Stomach (tissue), 9 donors: ENCODE measurements around the gene ZNF831. TPM values are rescaled to one million over a fixed set of nuclear protein-coding genes. Genes with fewer than 3 reads are reported as not detected.

Source experiments
- DNase-seq, 2 donors: peaks; one replicate each; pipeline versions ENCODE4 v3.0.0 to v3.0.0-alpha.2; 2013 to 2019
- H3K27ac ChIP-seq, 5 donors: fragments of 200-600 bp in 4 of 5; sonication (generic) in 4 of 5; one replicate each; pipeline ENCODE4 v1.5.1; 2013 to 2019; ENCODE audit warnings: mild to moderate bottlenecking in 1 of 5, moderate library complexity in 1 of 5
- H3K27me3 ChIP-seq, 3 donors: fragments of 200-600 bp; sonication (generic); one replicate each; pipeline ENCODE4 v1.5.1; 2017 to 2019; ENCODE audit warnings: mixed run types in 1 of 3
- H3K36me3 ChIP-seq, 4 donors: fragments of 200-600 bp; sonication (generic); 1 replicate in 3 of 4; 2 replicates in 1 of 4; pipeline ENCODE4 v1.5.1; 2016 to 2019
- H3K4me1 ChIP-seq, 4 donors: fragments of 200-600 bp; sonication (generic); one replicate each; pipeline ENCODE4 v1.5.1; 2016 to 2019
- H3K4me3 ChIP-seq, 4 donors: fragments of 200-600 bp; sonication (generic) in 3 of 4; one replicate each; pipeline ENCODE4 v1.5.1; 2016 to 2019; ENCODE audit warnings: mild to moderate bottlenecking in 1 of 4
- H3K9me3 ChIP-seq, 4 donors: fragments of 200-600 bp; sonication (generic); one replicate each; pipeline ENCODE4 v1.5.1; 2016 to 2019
- EP300 ChIP-seq: sonication (generic); formaldehyde crosslinking; IDR thresholded peaks from one replicate; pipeline ENCODE4 v1.6.1; 2017; ENCODE audit warnings: antibody characterized with exemption
- POLR2A ChIP-seq, 4 donors: fragments of 450-650 bp; IDR thresholded peaks; one replicate each; pipeline ENCODE4 v1.6.1; 2016; ENCODE audit warnings: antibody characterized with exemption in 4 of 4, control low read depth in 2 of 4, mild to moderate bottlenecking in 1 of 4, moderate library complexity in 1 of 4
- POLR2AphosphoS5 ChIP-seq, 3 donors: sonication (generic); formaldehyde crosslinking; IDR thresholded peaks; one replicate each; pipeline ENCODE4 v1.6.1; 2016; ENCODE audit warnings: antibody characterized with exemption in 3 of 3
- WGBS, 5 donors: extraction: QIAGEN DNeasy Blood & Tissue Kit in 3 of 5; methylation state at CpG; one replicate each; pipeline versions ENCODE4 v1.1.5 to v1.1.7; 2013 to 2018; 5-methylcytosine and 5-hydroxymethylcytosine counted together
- intact Hi-C: fragments of 100-400 bp; cut with DNase I; formaldehyde crosslinking; loops from one replicate; pipeline ENCODE4 v1.15.1; 2023; ENCODE audit warnings: low total_unique reads
- polyA plus RNA-seq, 3 donors: library from polyadenylated mRNA; stranded (reverse); fragments of 200-250 nt; gene quantifications; one replicate each; pipeline ENCODE4 v1.2.3, GENCODE V29; 2013
- total RNA-seq, 5 donors: library from RNA; depleted of rRNA; stranded (reverse); fragments of >200 nt; gene quantifications; one replicate each; pipeline versions ENCODE4 v1.1.0 to v1.2.3, GENCODE V29; 2014 to 2016
- TF ChIP-seq, protein P1 (sequence below), 7 experiments: fragments of 450-650 bp in 4 of 7; fragments of 200-600 bp in 3 of 7; sonication (generic) in 3 of 7; IDR thresholded peaks; one replicate each; pipeline ENCODE4 v1.5.1; 2016 to 2019; ENCODE audit warnings: antibody characterized with exemption in 7 of 7, control low read depth in 2 of 7, mild to moderate bottlenecking in 1 of 7
- donor health status: healthy with polysubstance abuse.
- donor health status: Bipolar disorder and iron deficiency.
- donor health status: healthy.

ZNF831 gene
- total and polyA plus RNA-seq, 8 donors = under 0.01 to 2.9 (median 0.31) TPM; not detected in 1

DNA sequence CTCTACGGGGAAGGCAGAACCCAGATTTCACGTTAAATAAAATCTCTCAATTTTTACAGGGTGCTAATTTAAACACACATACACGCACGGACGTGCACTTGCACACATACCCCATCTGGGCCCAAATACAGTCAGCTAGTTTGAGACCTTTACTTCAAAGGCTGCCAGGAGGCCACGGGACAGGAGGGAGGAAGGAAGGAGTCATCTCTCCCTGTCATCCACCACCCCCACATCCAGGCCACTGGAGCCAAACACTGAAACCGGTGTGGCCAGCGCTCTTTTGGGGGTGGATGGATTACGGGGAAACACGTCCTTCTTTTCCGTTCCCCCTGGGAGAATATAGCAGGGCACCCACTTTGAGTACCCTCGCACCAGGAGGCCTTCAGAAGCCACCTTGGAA is 60.1 kb downstream of the ZNF831 start:
- intact Hi-C loops = loop anchor here (5.0 kb wide), 2 partner anchors 131 to 351 kb away; no protein-coding TSS in a partner anchor
- Histone ChIP-seq H3K27ac (no peak overlapping the region), H3K27me3 (peaks cover 0 to 60% (median 13%) of the 10 kb centered on the region in 3 donors), H3K4me1 (peaks cover 8 to 23% (median 18%) of the 10 kb centered on the region in 4 donors), H3K9me3 (no peaks in the 10 kb centered on the region), H3K36me3 (no peaks in the 10 kb centered on the region), H3K4me3 (no peak overlapping the region)
- 75 to 87% (median 85%) methylated on average over 12 of the region's 12 CpGs for WGBS, 5 donors
- TF ChIP-seq POLR2AphosphoS5 (IDR thresholded peaks at IDR 0.05) (no peak), EP300 (no peak), POLR2A (IDR thresholded peaks at IDR 0.05) (no peak)
- TF ChIP-seq, protein P1, sequence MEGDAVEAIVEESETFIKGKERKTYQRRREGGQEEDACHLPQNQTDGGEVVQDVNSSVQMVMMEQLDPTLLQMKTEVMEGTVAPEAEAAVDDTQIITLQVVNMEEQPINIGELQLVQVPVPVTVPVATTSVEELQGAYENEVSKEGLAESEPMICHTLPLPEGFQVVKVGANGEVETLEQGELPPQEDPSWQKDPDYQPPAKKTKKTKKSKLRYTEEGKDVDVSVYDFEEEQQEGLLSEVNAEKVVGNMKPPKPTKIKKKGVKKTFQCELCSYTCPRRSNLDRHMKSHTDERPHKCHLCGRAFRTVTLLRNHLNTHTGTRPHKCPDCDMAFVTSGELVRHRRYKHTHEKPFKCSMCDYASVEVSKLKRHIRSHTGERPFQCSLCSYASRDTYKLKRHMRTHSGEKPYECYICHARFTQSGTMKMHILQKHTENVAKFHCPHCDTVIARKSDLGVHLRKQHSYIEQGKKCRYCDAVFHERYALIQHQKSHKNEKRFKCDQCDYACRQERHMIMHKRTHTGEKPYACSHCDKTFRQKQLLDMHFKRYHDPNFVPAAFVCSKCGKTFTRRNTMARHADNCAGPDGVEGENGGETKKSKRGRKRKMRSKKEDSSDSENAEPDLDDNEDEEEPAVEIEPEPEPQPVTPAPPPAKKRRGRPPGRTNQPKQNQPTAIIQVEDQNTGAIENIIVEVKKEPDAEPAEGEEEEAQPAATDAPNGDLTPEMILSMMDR (IDR thresholded peaks at IDR 0.05) = no peak
- DNase-seq = no peak

DNA sequence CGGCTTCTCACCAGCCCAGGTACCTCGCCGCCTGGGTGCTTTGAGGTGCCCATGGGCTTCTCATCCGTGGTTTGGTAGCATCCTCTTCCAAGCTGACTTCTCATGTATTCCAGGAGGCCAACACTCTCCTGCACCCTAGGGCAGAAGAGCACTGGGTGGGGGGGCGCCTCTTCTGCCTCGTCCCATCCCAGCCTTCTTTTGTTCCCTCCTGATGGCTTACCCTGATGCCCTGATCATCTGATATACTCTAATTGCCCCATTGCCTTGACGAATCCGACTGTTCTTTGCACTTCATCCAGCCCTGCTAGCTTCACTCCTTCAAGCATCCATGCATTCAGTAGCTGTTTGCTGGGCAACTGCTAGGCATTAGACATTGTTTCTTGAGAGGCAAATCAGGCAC is 60.6 kb downstream of the ZNF831 start:
- peaks cover 8 to 23% (median 18%) of the 10 kb centered on the region in 4 donors for H3K4me1 ChIP-seq
- intact Hi-C loops = loop anchor here (5.0 kb wide), 2 partner anchors 132 to 352 kb away; no protein-coding TSS in a partner anchor
- H3K9me3 ChIP-seq = no peaks in the 10 kb centered on the region
- 79 to 93% (median 89%) methylated on average over 7 to 8 of the region's 8 CpGs for WGBS, 5 donors
- H3K36me3 ChIP-seq = no peaks in the 10 kb centered on the region
- TF ChIP-seq POLR2AphosphoS5 (IDR thresholded peaks at IDR 0.05) = no peak
- TF ChIP-seq POLR2A (IDR thresholded peaks at IDR 0.05) = no peak
- TF ChIP-seq, protein P1 (IDR thresholded peaks at IDR 0.05) = no peak
- no peak for TF ChIP-seq EP300
- no peak overlapping the region for H3K4me3 ChIP-seq
- peaks cover 0 to 57% (median 13%) of the 10 kb centered on the region in 3 donors for H3K27me3 ChIP-seq
- DNase-seq = no peak
- no peak overlapping the region for H3K27ac ChIP-seq

DNA sequence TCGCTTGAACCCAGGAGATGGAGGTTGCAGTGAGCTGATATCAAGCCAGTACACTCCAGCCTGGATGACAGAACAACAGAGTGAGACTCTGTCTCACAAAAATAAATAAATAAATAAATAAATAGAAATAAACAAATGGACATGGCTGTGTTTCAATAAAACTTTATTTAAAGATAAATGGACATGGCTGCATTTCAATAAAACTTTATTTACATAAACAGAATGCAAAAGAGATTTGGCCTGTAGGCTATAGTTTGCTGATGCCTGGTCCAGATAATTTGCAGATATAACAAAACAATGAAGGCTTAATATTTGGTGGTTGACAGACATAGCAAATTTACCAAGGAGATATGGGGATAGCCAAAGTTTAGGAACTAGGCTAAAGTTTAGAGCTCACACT is 66.8 kb downstream of the ZNF831 start:
- intact Hi-C loops = no loop called here
- H3K9me3 ChIP-seq = no peaks in the 10 kb centered on the region
- WGBS, 5 donors = 97 to 98% (median 97%) methylated on average over 1 of the region's 1 CpG
- TF ChIP-seq POLR2AphosphoS5 (IDR thresholded peaks at IDR 0.05) (no peak), EP300 (no peak), POLR2A (IDR thresholded peaks at IDR 0.05) (no peak)
- TF ChIP-seq, protein P1 (IDR thresholded peaks at IDR 0.05) = no peak
- no peaks in the 10 kb centered on the region for H3K4me1 ChIP-seq
- no peak overlapping the region for H3K27ac ChIP-seq
- peaks cover 0 to 48% (median 0%) of the 10 kb centered on the region in 3 donors for H3K27me3 ChIP-seq
- no peak overlapping the region for H3K4me3 ChIP-seq
- no peak for DNase-seq
- H3K36me3 ChIP-seq = no peaks in the 10 kb centered on the region

DNA sequence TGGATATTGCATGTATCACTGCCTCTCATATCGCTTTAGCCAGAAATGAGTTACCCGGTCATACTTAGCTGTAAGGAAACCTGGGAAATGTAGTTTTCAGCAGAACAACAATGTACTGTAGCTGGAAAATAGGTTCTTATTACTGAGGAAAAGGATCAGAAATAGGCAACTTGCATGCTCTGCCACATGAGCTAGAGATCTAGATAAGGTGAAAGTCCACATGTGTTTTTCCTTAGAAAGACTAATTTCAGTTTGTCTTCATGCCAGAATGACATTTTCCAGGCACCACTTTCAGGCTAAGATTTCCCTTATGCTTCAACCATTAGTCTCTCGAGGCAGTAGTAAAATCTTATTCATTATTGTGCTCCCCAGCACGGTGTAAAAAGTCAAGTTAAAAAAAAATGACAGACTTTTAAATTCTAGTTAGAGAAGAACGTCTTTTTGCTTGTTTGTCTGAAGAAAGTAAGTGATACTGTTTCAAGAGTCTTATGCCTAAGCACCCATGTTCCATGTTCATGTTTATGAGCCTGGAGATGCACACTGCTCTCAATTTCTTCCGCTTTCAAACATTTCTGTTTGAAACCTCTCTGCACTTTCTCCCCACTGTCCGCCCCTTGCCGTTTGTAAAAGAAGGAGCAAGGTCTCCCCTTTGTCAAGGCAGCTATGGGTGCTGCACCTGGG is 67.6 kb downstream of the ZNF831 start:
- DNase-seq = peak in 1 of 2 donors; percentile 23
- no peaks in the 10 kb centered on the region for H3K4me1 ChIP-seq
- WGBS, 5 donors = 53 to 70% (median 66%) methylated on average over 8 of the region's 8 CpGs
- no peak for TF ChIP-seq POLR2A (IDR thresholded peaks at IDR 0.05)
- TF ChIP-seq, protein P1 (IDR thresholded peaks at IDR 0.05) = no peak
- no peak for TF ChIP-seq EP300
- no peak for TF ChIP-seq POLR2AphosphoS5 (IDR thresholded peaks at IDR 0.05)
- H3K27me3 ChIP-seq = peaks cover 0 to 40% (median 0%) of the 10 kb centered on the region in 3 donors
- H3K9me3 ChIP-seq = no peaks in the 10 kb centered on the region
- no peaks in the 10 kb centered on the region for H3K36me3 ChIP-seq
- intact Hi-C loops = no loop called here
- H3K27ac ChIP-seq = no peak overlapping the region
- no peak overlapping the region for H3K4me3 ChIP-seq
